ENCODE data around the gene NMNAT2. TPM values are rescaled to one million over a fixed set of nuclear protein-coding genes. Genes with fewer than 3 reads are reported as not detected.

Gene NMNAT2
- total RNA-seq, 1 experiment from 2014 or later = 4.7 TPM

GRCh38 chr1:183379951-183380350 lies 38.2 kb downstream of the NMNAT2 start:
- DNase-seq (ENCODE audit: unreplicated experiment) = no peak
- no peak overlapping the region for H3K27ac Mint-ChIP-seq (ENCODE audit: low read depth, unreplicated experiment)
- H3K9me3 Mint-ChIP-seq (ENCODE audit: unreplicated experiment) = no peaks in the 10 kb centered on the region
- BruUV-seq (replicated peaks) = no TSS peak
- no peaks in the 10 kb centered on the region for H3K4me1 Mint-ChIP-seq (ENCODE audit: insufficient read depth, unreplicated experiment)
- intact Hi-C loops (cut with micrococcal nuclease) = no loop called here
- ChIA-PET CTCF (interaction anchor here (0.6 kb wide), 1 partner anchor 102 kb away, joined by 3 read pairs; no protein-coding TSS in a partner anchor), POLR2A (interaction anchor here (0.9 kb wide), 1 partner anchor 93 kb away, joined by 3 read pairs; the partner anchor contains the start of gene SMG7)
- H3K4me3 Mint-ChIP-seq (ENCODE audit: unreplicated experiment) = no peak overlapping the region
- no peaks in the 10 kb centered on the region for H3K27me3 Mint-ChIP-seq (ENCODE audit: insufficient read depth, unreplicated experiment)
- TF ChIP-seq, protein P1, sequence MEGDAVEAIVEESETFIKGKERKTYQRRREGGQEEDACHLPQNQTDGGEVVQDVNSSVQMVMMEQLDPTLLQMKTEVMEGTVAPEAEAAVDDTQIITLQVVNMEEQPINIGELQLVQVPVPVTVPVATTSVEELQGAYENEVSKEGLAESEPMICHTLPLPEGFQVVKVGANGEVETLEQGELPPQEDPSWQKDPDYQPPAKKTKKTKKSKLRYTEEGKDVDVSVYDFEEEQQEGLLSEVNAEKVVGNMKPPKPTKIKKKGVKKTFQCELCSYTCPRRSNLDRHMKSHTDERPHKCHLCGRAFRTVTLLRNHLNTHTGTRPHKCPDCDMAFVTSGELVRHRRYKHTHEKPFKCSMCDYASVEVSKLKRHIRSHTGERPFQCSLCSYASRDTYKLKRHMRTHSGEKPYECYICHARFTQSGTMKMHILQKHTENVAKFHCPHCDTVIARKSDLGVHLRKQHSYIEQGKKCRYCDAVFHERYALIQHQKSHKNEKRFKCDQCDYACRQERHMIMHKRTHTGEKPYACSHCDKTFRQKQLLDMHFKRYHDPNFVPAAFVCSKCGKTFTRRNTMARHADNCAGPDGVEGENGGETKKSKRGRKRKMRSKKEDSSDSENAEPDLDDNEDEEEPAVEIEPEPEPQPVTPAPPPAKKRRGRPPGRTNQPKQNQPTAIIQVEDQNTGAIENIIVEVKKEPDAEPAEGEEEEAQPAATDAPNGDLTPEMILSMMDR (IDR thresholded peaks at IDR 0.05; ENCODE audit: unreplicated experiment) = no peak
- no peaks in the 10 kb centered on the region for H3K36me3 Mint-ChIP-seq (ENCODE audit: insufficient read depth, unreplicated experiment)

DNA sequence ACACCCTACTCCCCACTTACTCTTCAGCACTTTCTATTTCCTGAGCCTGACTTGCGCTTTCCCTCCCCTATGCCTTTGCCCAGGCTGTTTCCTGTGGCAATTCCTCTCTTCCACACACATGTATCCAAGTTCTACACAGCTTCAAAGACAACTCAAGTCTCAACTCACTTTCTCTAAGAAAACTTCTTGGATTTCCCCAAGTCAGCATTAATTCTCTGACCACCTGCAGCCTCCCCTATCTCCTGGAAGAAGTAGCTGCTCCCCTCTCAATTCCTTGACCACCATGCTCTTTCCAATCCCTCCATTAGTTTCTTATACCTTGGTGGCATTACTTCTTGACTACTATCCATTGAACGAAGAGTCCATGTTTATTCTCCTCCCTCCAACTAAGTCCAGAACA lies 42.8 kb downstream of the NMNAT2 start:
- Mint-ChIP-seq H3K4me3 (ENCODE audit: unreplicated experiment) (no peak overlapping the region), H3K36me3 (ENCODE audit: insufficient read depth, unreplicated experiment) (no peaks in the 10 kb centered on the region), H3K27ac (ENCODE audit: low read depth, unreplicated experiment) (no peak overlapping the region), H3K9me3 (ENCODE audit: unreplicated experiment) (no peaks in the 10 kb centered on the region), H3K27me3 (ENCODE audit: insufficient read depth, unreplicated experiment) (no peaks in the 10 kb centered on the region), H3K4me1 (ENCODE audit: insufficient read depth, unreplicated experiment) (no peaks in the 10 kb centered on the region)
- intact Hi-C loops (cut with micrococcal nuclease) = no loop called here
- POLR2A ChIA-PET = interaction anchor here (0.7 kb wide), 1 partner anchor 12 kb away, joined by 4 read pairs; no protein-coding TSS in a partner anchor
- TF ChIP-seq, protein P1 (IDR thresholded peaks at IDR 0.05; ENCODE audit: unreplicated experiment) = no peak
- no TSS peak for BruUV-seq (replicated peaks)
- DNase-seq (ENCODE audit: unreplicated experiment) = no peak
- CTCF ChIA-PET = interaction anchor here (0.5 to 1.4 kb wide), 2 partner anchors 10 to 95 kb away, joined by 3 to 5 read pairs; no protein-coding TSS in a partner anchor

DNA sequence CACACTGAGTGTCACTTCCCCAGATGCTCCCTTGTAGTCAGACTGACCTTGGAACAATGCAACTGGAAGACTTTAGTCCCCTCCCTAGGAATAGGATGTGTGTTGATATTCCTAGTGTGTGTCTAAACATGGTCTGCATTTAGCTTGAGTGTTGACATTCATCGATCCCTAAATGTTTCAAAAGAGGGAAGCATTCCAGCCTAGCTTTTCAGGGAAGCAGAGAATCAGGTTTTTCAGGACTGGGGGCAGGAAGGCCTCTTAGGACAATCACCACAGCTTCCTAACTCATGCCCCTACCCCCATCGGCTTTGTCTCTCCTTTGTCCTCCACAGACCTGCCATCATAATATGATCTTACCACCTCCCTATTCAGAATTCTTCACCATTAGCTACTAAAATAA lies 43.4 kb downstream of the NMNAT2 start:
- ChIA-PET CTCF (interaction anchor here (0.5 kb wide), 1 partner anchor 95 kb away, joined by 5 read pairs; no protein-coding TSS in a partner anchor), POLR2A (interaction anchor here (0.6 to 0.8 kb wide), 2 partner anchors 96 to 98 kb away, joined by 3 read pairs; partner anchors contain the start of gene SMG7)
- Mint-ChIP-seq H3K27me3 (ENCODE audit: insufficient read depth, unreplicated experiment) (no peaks in the 10 kb centered on the region), H3K9me3 (ENCODE audit: unreplicated experiment) (no peaks in the 10 kb centered on the region), H3K4me3 (ENCODE audit: unreplicated experiment) (no peak overlapping the region), H3K27ac (ENCODE audit: low read depth, unreplicated experiment) (no peak overlapping the region), H3K36me3 (ENCODE audit: insufficient read depth, unreplicated experiment) (no peaks in the 10 kb centered on the region), H3K4me1 (ENCODE audit: insufficient read depth, unreplicated experiment) (no peaks in the 10 kb centered on the region)
- BruUV-seq (replicated peaks) = no TSS peak
- TF ChIP-seq, protein P1 (IDR thresholded peaks at IDR 0.05; ENCODE audit: unreplicated experiment) = no peak
- intact Hi-C loops (cut with micrococcal nuclease) = no loop called here
- no peak for DNase-seq (ENCODE audit: unreplicated experiment)

DNA sequence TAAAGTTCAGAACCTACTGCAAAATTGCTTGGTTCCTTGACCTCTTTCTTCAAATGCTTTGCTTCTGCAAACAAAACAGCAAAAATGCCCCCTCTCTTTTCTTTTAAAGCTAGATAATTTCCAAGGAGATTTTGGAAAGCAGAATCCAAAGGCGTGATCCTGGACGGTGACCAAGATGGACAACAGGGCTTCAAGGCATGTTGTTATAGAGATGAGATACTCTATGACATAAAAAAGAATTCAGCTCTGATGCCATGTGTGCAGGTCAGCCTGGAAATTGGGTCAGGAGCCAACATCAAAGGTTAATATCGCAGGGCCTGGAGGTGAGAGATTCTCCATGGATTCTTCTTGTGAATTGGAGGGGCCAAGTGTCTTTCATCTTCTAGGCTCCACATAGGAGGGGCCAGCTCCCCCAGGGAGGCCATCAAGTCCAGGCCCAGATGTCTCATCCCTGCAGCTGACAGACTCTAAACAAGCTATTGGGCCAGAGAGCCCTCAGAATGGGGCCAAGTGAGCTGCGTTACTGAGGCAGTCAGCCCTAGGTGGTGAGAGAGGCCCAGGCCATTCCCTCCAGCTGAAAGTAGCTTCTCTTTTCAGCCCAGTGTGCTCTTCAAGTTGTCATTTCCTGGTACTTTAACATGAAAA lies 45.5 kb downstream of the NMNAT2 start:
- Mint-ChIP-seq H3K27ac (ENCODE audit: low read depth, unreplicated experiment) (no peak overlapping the region), H3K9me3 (ENCODE audit: unreplicated experiment) (no peaks in the 10 kb centered on the region), H3K4me3 (ENCODE audit: unreplicated experiment) (no peak overlapping the region), H3K4me1 (ENCODE audit: insufficient read depth, unreplicated experiment) (no peaks in the 10 kb centered on the region), H3K27me3 (ENCODE audit: insufficient read depth, unreplicated experiment) (no peaks in the 10 kb centered on the region), H3K36me3 (ENCODE audit: insufficient read depth, unreplicated experiment) (no peaks in the 10 kb centered on the region)
- ChIA-PET POLR2A (interaction anchor here (0.7 kb wide), 1 partner anchor 60 kb away, joined by 3 read pairs; no protein-coding TSS in a partner anchor), CTCF (interaction anchor here (0.8 kb wide), 1 partner anchor 1287 kb away, joined by 3 read pairs; no protein-coding TSS in a partner anchor)
- intact Hi-C loops (cut with micrococcal nuclease) = no loop called here
- DNase-seq (ENCODE audit: unreplicated experiment) = no peak
- BruUV-seq (replicated peaks) = no TSS peak
- TF ChIP-seq, protein P1 (IDR thresholded peaks at IDR 0.05; ENCODE audit: unreplicated experiment) = no peak

All from MCF 10A (cell line).